DMS114 treated with DMSO at 0.1 percent for 48 hours (cell line): ENCODE measurements around the gene PARP11.
"Not testable (repeated sequence)": the region's sequence is repeated elsewhere in the genome, so short reads cannot be mapped to it uniquely, and the experiment has no call there.

Experiments
- DNase-seq: peaks from one replicate; lab custom pipeline; 2025; ENCODE audit not compliant: unreplicated experiment; lab: John Stamatoyannopoulos, UW

The PARP11 gene

GRCh38 chr12:3884671-3885070 is 11.5 kb upstream of the PARP11 start:
- DNase-seq, result no peak

- DNase-seq, result peak; percentile 5
These were observed 9.8 kb upstream of the PARP11 start for GRCh38 chr12:3882896-3883564.

- no peak for DNase-seq
These were observed 9.2 kb upstream of the PARP11 start for GRCh38 chr12:3882406-3882805.

- no peak for DNase-seq
These were observed 8.2 kb upstream of the PARP11 start for GRCh38 chr12:3881281-3881950.

GRCh38 chr12:3879846-3880245 is 6.6 kb upstream of the PARP11 start:
- no peak for DNase-seq

GRCh38 chr12:3871356-3871755 is 1.8 kb downstream of the PARP11 start:
- no peak for DNase-seq

GRCh38 chr12:3869865-3870264 is 3.3 kb downstream of the PARP11 start:
- DNase-seq, result no peak

- DNase-seq, result no peak
These were observed 3.8 kb downstream of the PARP11 start for GRCh38 chr12:3869433-3869832.

- DNase-seq, result no peak
These were observed 9.4 kb downstream of the PARP11 start for GRCh38 chr12:3863756-3864155.

GRCh38 chr12:3842517-3842916 is 30.7 kb downstream of the PARP11 start:
- no peak for DNase-seq

GRCh38 chr12:3841783-3842182 is 31.4 kb downstream of the PARP11 start:
- DNase-seq, result no peak

GRCh38 chr12:3840833-3841232 is 32.4 kb downstream of the PARP11 start:
- not testable (repeated sequence) for DNase-seq

GRCh38 chr12:3839745-3840144 is 33.5 kb downstream of the PARP11 start:
- DNase-seq, result not testable (repeated sequence)

GRCh38 chr12:3838701-3839548 is 34.3 kb downstream of the PARP11 start:
- DNase-seq, result not testable (repeated sequence)

GRCh38 chr12:3838076-3838475 is 35.1 kb downstream of the PARP11 start:
- DNase-seq, result no peak

GRCh38 chr12:3837049-3837448 is 36.1 kb downstream of the PARP11 start:
- DNase-seq, result no peak

GRCh38 chr12:3836641-3837040 is 36.6 kb downstream of the PARP11 start:
- no peak for DNase-seq

- no peak for DNase-seq
These were observed 37.3 kb downstream of the PARP11 start for GRCh38 chr12:3835914-3836313.

GRCh38 chr12:3834774-3835173 is 38.4 kb downstream of the PARP11 start:
- no peak for DNase-seq

- DNase-seq, result no peak
These were observed 39.4 kb downstream of the PARP11 start for GRCh38 chr12:3833670-3834310.

- no peak for DNase-seq
These were observed 40.5 kb downstream of the PARP11 start for GRCh38 chr12:3832738-3833137.
